ENCODE measurements around the gene RBP5.

GRCh38 chr12:7131502-7131866 lies 2.8 kb upstream of the RBP5 start:
- no peak for TF ChIP-seq CTCF (IDR thresholded peaks at IDR 0.05)
- no peak for TF ChIP-seq POLR2A (IDR thresholded peaks at IDR 0.05)
